Ovary (tissue), 3 donors: ENCODE results near the gene GMPR.

Experiments used
- POLR2A ChIP-seq: fragments of 450-650 bp; IDR thresholded peaks from one replicate; pipeline ENCODE4 v1.6.1; 2017; ENCODE audit warnings: antibody characterized with exemption, mild to moderate bottlenecking, moderate library complexity
- TF ChIP-seq, protein P1 (sequence below), 3 donors: fragments of 450-650 bp in 2 of 3; fragments of 200-600 bp in 1 of 3; IDR thresholded peaks; one replicate each; pipeline versions ENCODE4 v1.5.1 to v1.8.0; 2016 to 2022; ENCODE audit warnings: antibody characterized with exemption in 3 of 3, mild to moderate bottlenecking in 1 of 3
- donor health status: DM: no; HTN: no; CAD: no.

DNA sequence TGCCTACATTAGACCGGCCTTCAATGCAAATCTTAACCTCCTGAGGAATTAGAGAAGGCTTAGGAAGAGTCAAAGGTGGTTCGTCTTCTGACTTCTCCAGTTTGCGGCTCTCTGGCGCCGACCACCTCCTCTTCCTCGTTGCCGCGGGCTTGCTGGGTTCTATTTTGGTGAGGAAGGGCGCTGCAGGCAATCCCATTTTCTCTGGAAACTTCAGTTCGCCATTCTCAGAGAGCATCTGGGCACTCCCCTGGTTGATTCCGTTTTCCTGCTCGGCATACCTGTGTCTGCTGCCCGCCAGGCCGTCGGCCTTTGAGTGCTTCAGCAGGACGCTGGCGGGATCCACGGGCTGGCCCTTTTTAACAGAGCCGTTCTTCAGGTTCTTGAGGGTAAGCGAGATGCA lies 67.9 kb downstream of the GMPR start:
- TF ChIP-seq, protein P1, sequence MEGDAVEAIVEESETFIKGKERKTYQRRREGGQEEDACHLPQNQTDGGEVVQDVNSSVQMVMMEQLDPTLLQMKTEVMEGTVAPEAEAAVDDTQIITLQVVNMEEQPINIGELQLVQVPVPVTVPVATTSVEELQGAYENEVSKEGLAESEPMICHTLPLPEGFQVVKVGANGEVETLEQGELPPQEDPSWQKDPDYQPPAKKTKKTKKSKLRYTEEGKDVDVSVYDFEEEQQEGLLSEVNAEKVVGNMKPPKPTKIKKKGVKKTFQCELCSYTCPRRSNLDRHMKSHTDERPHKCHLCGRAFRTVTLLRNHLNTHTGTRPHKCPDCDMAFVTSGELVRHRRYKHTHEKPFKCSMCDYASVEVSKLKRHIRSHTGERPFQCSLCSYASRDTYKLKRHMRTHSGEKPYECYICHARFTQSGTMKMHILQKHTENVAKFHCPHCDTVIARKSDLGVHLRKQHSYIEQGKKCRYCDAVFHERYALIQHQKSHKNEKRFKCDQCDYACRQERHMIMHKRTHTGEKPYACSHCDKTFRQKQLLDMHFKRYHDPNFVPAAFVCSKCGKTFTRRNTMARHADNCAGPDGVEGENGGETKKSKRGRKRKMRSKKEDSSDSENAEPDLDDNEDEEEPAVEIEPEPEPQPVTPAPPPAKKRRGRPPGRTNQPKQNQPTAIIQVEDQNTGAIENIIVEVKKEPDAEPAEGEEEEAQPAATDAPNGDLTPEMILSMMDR (IDR thresholded peaks at IDR 0.05): no peak
- no peak for TF ChIP-seq POLR2A
